Measurements from ENCODE around the gene EML4.

DNA sequence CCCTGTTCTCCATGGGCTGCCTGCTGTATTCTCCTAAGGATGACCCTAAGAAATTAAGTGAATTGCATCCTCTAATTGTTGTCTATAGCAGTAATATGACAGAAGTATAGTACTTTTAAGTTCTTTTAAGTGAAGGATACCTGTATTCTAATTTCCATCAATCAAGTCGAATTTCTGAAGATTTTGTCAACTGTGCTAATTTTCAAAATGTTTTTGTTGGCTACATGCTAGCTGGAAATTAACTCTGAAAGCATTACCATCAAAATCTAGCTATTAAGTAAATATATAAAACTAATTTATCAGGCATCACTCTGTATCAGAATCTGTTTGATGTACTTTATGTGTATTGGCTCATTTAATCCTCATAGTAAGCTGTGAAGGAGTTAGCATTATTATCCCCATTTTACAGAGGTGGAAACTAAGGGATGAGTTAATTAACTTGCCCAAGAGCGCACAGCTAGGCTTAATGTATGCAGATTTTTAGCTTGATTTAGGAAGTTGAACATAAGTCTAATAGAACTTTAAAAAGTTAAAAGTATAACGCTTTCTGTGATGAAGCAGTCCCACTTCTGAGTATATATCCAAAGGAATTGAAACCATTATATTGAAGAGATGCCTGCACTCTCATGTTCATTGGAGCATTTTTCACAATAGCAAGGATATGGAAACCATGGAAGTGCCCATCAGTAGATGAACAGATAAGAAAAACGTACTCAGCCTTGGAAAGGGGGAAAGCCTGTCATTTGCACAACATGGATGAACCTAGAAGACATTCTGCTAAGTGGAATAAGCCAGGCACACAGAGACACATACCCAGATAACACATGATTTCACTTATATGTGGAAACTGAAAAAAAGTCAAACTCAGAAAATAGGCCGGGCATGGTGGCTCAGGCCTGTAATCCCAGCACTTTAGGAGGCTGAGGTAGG is 32.0 kb downstream of the EML4 start:
- TF ChIP-seq JUND (IDR thresholded peaks at IDR 0.05) (no peak), SMC3 (IDR thresholded peaks at IDR 0.05; ENCODE audit: low read depth, low read length) (no peak; the same call in 1 of the 2 replicates), RFX5 (IDR thresholded peaks at IDR 0.05; ENCODE audit: low read length) (no peak)

Measured in SK-N-SH (cell line).